ACHN (cell line): Measurements from ENCODE around the gene LRRC27.

Source experiments
- DNase-seq: peaks from one replicate; pipeline ENCODE4 v3.0.0-alpha.2; 2015
- in situ Hi-C: cut with HindIII; loops from 2 replicates; pipeline ENCODE4 v1.10.0; 2017; ENCODE audit warnings: low sequenced_read_pairs, low pct_ligation_motif_present, low pct_unique_long_range_greater_than_20kb

LRRC27 gene

DNA sequence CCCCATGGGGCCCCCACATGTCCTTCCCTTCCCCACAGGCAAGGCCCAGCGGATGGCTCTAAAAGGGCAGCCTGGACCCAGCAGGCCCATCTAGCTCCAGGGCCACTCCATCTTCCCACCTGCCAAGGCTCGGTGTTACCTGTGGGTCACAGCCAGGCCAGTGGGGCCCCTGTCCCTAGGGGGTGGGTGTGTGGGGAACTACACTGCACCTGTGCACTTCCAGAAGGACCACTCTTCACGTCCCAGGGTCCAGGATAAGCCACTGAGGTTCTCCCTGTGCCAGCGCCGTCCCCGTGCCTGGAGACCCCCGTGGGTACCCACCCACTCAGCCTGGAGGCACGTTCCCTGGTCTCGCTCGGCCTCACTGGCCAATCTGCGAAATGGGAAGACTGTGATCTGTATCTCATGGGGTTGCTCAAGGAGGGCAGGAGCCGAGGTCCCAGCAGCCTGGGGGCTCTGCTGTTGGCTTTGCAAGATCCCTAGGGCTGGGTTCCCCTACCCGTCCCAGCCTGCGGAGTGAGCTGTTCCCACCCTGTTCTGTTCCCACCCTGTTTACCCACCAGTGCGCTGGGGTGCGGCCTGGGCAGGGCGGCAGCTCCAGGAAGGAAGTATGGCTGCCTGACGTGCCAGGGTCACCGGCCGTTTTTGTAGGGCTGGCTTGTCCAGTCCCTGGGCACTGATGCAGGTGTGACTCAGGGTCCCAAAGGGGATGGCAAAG lies 69.6 kb downstream of the LRRC27 start:
- no peak for DNase-seq
- in situ Hi-C loops, result no loop called here

DNA sequence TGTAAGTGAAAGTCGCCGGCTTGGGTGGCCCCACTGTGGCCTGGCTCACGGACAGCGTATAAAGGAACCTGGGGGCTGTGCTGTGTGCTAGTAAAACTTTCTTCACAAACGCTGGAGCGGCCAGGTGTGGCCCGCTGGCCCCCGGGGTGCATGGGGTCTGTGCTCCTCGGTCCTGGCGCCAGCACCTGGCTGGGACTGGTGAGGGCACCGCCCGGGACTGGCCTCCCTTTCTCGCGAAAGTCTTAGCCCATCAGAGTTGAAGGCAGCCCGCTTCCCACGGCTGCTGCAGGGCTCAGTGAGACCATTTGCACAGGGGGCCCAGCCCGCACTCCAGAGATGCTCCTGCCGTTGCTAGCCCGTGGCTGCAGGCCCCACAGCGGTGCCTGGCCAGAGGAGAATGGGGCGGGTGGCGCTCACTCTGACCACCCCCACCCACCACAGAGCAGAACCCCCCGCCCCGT lies 70.8 kb downstream of the LRRC27 start:
- DNase-seq, result no peak
- in situ Hi-C loops, result no loop called here

DNA sequence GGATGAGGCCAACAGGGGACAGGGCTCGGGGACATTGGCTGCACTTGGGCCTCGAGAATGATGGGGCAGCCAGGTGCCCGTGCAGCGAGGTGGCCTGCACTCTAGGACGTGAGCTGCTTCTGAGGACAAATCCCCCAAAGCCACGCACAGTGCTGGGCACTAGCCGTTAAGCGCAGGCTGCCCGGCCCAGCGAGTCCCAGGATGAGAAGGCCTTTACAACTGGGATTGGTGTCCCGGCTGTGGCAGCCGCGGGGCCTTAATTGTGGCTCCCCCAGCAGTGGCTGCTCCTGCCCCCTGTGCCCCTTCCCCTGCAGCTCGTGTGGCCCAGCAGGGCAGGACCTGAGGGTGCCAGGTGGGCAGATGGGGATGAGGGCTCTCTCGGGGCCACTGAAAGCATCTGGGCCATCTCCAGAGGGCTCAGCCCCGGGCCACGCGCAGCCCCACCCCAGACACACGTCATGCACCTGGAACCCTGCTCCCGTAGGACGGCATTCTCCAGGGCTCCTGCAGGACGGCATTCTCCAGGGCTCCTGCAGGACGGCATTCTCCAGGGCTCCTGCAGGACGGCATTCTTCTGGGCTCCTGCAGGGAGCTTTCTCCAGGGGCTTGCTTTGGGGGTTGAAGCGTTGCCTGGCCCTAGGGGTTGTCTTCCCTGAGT lies 71.6 kb downstream of the LRRC27 start:
- no peak for DNase-seq
- in situ Hi-C loops, result no loop called here

DNA sequence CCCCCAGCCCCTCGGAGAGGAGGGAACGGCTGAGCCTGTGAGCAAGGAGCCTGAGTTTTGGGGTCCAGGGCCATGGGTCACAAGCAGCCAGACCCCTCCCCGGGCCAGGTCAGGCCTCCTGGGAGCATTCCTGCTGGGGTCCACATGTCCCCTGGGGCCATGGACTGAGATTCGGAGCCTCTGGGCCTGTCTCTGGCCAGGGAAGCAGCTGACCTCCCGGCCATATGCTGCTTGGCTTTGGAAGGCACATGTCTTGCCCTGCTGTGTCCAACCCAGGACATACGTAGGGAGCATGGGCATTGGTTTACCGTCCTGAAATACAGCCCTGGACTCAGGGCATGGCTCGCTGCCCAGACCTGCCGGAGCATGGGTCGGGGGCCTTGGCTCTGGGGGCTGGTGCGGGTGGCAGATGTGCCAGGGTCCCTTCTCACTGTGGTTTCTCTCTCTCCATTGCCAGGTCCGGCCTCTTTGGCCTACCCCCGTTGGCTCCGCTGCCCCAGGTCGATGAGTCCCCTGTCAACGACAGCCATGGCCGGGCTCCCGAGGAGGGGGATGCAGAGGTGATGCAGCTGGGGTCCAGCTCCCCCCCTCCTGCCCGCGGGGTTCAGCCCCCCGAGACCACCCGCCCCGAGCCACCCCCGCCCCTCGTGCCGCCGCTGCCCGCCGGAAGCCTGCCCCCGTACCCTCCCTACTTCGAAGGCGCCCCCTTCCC lies 72.3 kb downstream of the LRRC27 start:
- in situ Hi-C loops, result no loop called here

DNA sequence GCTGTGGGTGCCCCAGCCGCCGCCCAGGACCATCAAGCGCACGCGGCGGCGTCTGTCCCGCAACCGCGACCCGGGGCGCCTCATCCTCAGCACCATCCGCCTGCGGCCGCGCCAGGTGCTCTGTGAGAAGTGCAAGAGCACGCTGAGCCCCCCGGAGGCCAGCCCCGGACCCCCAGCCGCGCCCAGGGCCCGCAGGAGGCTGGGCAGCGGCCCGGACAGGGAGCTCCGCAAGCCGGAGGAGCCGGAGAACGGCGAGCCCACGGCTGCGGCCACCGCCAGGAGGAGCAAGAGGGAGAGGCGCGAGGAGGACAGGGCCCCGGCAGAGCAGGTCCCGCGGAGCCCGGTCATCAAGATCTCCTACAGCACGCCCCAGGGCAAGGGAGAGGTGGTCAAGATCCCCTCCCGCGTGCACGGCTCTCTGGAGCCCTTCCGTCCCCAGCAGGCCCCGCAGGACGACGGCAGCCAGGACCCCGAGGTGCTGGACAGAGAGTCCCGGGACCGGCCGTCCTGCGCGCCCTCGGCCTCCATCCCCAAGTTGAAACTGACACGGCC lies 73.0 kb downstream of the LRRC27 start:
- no peak for DNase-seq

More for the DNA sequence above, 72.3 kb downstream of the LRRC27 start:
- DNase-seq, result no peak

DNA sequence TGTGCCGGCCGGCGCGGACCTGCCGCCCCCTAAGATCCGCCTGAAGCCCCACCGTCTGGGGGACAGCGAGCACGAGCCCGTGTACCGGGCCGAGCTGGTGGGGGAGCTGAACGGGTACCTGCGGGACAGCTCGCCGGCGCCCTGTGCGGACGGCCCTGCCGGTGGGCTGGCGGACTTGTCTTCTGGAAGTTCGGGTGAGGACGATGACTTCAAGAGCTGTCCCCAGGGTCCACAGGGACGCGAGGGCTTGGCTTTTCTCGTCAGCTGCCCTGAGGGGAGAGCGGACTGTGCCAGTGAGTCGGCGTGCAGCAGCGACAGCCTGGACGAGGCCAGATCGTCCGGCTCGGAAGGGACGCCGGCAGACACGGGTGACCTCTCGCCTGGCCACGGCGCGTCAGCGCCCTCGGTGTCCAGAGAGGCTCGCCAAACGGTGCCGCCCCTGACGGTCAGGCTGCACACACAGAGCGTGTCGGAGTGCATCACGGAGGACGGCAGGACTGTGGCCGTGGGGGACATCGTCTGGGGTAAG lies 73.5 kb downstream of the LRRC27 start:
- DNase-seq, result no peak
- in situ Hi-C loops, result no loop called here

More for the DNA sequence above, 73.0 kb downstream of the LRRC27 start:
- in situ Hi-C loops, result no loop called here

DNA sequence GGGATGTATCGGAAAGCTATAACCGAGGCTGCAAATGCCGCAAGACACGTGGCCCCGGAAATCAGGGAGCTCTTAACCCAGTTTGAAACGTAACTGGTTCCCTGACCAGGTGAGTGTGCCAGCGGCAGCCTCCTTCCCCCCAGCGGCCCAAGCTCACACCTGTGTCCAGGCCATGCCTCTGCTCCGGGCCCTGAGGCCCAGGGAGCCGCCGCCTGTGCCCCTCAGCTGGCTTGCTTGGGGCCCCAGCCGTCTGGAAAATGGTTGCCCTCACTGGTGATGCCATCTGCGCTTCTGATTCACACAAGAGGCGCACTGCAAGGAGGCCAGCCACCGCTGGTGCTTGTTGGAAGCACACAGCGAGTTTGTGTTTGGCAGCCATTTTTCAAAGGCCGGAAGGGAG lies 74.2 kb downstream of the LRRC27 start:
- in situ Hi-C loops, result no loop called here
- no peak for DNase-seq

DNA sequence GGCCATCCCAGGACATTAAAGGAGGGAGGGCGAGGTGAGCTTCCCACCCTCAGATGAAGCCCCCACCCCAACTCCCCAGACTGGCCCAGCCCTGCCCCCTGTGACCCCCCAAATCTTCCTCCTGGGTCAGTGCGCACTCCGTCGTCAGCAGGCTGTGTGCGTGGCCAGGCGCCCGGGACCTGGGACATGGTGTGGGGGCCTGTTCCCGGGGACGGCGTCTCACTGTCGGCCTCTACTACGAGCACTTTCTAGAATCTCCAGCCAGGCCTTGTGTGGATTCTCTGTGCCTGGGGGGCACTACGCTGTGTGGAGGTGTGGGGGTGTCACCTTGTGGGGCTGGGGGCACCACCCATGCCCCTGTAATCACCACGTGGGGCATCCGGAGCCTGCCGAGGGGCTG lies 74.8 kb downstream of the LRRC27 start:
- no peak for DNase-seq
- in situ Hi-C loops, result no loop called here

DNA sequence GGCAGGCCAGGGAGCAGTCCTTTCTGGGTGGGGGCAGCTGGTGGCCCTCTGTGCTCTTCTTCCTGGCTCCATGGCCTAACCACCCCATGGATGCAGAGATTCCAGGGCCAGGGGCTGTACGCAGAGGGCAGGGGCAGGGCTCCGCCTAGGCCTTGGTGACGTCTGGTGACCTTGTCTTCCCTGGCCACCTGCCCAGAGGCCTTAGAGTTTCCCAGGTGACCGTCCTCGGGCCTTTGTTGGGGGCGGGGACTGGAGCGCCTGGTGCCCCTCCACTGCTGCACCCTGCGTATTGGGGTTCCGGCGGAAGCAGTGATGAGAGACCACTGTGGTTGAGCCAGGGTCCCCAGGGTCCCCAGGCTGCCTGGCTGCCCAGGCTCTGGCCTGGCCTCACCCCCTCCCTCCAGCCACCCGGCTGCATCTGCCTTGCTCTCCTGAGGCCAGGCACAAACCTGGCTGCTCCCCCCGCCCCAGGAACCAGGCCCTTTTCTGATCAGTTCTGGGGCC lies 75.3 kb downstream of the LRRC27 start:
- in situ Hi-C loops, result no loop called here

DNA sequence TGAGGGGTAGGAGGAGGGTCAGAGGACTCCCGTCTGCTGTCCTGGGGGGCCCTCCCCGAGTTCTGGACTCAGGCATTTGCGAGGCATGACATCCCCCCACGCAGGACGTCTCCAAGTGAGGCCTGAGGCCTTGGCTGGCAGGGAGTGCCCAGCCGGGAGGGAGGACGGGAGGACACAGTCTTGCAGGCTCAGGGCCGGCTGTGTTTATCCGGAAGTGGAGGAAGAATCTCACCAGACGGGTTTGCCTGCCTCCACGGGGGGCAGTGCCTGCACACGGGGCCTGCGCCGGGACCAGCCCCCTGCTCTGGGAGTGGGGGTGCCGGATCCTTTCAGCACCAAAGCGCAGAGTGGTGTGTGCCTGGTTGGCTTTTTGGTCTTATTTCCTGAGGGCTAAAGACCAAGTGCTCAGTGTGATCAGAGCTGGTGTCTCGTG lies 75.9 kb downstream of the LRRC27 start:
- in situ Hi-C loops, result no loop called here
- no peak for DNase-seq

More for the DNA sequence above, 75.3 kb downstream of the LRRC27 start:
- DNase-seq, result no peak

DNA sequence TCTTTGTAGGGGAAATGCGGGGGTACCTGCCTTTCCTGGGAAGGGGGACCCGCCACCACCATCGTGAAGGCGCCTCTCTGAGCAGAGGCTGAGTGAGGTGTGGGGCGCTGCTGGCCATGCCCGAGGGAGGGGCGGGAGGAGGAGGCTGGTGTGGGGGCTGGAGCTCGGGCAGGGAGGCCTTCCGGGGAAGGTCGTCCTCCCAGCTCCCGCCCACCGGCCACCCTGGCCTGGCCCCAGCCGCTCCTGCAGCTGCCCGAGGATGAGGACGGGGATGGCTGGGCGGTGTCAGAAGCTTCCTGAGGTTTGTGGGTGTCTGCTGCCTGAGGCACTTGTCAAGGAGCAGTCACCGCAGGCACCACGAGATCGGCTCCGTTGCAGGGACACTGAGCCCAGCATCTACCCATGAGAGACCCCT lies 76.4 kb downstream of the LRRC27 start:
- in situ Hi-C loops, result no loop called here
- DNase-seq, result no peak

DNA sequence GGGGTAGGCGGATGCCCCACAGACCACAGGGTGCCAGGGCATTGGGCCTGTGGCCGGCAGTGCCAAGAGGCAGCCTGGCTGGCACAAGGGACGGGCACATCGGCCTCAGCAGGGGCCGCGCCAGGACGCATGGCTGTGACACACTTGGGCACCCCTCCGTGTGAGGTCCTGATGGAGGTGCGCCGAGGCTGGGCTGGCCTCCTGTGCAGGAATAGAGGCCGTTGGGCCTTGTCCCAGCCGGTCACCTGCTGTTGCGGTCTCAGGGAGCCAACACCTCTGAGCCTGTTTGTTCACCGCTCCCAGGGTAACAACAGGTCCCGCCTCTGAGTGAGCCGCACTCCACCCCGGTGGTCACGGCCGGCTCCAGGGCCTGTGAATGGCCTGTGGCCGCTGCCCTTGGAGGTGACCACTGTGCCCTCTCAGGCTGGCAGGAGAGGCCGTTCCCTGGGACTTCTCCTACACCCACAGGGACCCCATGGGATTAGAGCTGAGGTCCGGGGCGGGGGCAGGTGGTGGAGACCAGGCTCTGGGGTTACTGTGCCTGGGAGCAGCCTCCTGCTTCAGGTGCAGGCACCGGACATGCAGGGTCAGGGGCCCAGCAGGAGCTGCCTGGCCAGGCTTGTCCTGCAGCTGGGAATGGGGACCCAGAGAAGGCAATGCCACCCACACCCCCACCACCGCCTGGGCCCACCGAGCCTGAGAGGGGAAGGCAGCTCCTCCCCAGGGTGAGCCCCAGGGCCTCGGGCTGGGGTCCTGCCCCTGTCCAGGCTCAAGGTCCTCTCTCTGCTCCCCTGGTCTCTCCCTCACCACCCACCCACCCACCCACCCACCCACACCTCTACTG lies 77.1 kb downstream of the LRRC27 start:
- no peak for DNase-seq
- in situ Hi-C loops, result no loop called here

DNA sequence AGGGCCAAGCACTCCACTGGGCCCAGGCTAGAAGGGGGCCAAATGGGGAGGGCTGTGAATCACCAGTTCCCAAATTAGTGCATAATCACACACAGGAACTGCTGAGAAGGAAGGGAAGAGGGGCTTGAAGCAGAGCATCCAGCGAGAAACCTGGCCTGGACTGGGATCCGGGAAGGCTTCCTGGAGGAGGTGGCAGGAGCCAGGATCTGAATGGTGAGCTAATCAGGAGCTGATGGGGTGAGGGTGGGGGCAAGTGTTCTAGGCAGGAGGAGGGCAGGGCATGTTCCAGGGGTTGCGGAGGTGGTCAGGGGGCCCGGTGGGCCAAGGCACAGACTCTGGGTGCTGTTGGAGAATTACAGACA lies 77.7 kb downstream of the LRRC27 start:
- in situ Hi-C loops, result no loop called here
- no peak for DNase-seq

DNA sequence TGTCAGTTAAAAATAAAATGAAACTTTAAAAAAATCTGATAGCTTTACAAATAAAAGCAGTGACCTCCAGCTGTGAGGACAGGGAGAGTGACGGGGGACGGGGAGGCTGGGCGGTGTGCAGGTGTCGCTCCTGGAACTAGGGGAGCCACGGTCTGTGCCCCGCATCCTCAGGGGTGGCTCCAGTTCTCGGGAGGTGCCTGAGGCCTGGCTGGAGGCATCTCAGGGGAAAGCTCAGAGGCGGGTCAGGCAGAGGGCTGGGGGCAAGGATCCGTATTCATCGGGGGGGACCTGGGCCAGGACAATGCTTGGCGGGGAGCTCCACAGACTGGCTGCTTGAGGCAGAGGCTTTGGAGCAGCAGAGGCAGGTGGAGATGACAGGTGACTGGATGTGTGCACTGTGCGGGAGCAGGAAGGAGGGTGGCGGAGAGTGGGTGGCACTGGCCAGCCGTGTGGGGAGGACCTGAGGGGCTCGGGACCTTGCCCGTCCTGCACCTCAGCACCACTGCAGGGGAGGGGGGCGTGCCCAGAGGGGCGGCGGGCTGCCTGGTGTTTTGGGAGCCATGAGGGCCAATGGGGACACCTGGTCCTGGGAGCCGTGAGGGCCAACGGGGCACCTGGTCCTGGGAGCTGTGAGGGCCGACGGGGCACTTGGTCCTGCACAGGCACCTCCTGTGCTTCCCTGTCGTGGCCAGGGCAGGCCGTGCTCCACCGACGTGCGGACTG lies 78.2 kb downstream of the LRRC27 start:
- no peak for DNase-seq
- in situ Hi-C loops, result no loop called here

DNA sequence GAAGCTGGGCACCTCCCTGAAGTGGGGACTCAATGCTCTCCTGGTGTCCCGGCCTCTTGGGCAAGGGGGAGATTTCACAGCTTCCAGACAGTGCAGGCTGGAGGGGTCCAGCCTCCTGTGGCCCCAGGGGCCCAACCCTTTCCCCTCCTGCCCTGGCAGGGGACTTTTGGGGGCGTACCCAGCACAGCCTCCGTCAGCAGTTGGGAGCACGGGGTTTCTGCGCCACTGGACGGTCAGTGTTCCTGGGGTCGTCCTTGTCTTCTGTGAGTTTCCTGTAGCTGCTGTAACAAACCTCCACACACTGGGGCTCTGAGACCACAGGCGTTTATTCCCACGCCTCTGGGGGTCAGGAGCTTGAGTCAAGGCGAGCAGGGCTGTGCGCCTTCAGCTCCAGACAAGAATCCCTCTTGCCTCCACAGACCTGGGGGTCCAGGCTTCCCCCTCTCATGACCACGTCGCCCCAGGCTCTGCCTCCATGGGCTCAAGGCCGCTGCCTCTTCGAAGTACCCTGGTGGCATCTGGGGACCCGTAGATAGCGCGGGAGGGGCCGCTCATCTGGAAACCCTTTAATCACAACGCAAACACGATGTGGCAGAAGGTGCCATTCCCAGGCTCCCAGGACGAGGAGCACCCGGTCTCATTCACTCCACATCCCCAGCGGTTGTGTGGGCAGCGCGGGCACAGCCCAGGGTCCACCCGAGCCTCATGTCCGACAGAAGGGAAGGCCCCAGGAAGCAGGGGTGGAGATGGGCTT lies 79.0 kb downstream of the LRRC27 start:
- in situ Hi-C loops, result no loop called here
- no peak for DNase-seq

DNA sequence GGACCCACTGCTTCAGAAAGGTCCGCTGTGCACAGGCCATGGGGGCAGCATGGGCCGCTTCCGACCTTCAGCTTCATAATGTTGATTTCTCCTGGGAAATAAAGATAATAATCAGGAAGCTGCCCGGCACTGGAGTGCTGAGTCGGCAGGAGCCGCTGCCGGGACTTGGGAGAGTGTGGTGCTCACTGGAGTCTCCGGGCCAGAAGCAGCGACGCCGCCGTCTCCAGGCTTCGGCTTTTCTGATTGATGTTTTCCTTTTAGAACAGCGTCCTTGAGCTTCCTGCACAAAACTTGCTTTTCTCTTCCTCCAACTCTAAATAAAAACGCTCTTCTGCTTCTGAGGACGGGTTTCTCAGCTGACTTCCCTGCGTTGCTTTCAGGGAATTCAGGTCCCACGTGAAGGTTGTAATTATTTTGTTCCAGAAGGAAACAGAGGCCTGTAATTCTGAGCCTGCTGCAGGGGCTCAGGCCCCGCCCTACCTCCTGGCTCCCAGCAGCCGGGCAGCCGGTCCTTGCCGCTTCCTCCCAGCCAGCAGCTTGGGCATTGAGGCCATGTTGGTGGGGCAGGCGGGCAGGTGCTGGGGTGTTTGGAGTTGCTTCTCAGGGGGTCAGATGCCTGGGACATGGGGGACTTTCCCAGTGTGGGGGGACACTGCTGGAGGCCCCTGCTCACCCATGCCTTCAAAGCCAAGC lies 79.7 kb downstream of the LRRC27 start:
- DNase-seq, result no peak
- in situ Hi-C loops, result no loop called here
